CD4-positive, alpha-beta T cell treated with Interleukin-17A for 4 hours (primary cell): ENCODE measurements around the gene STK39.

Experiments used
- DNase-seq: peaks from one replicate; pipeline ENCODE4 v3.0.0-alpha.2; 2020; ENCODE audit warnings: mixed read lengths

Gene STK39

GRCh38 chr2:168182550-168183249 lies 64.7 kb downstream of the STK39 start:
- no peak for DNase-seq

- no peak for DNase-seq
These were observed 65.6 kb downstream of the STK39 start for GRCh38 chr2:168181825-168182224.

- no peak for DNase-seq
These were observed 66.5 kb downstream of the STK39 start for GRCh38 chr2:168180914-168181313.

- no peak for DNase-seq
These were observed 66.9 kb downstream of the STK39 start for GRCh38 chr2:168180483-168180882.

- DNase-seq = no peak
These were observed 67.8 kb downstream of the STK39 start for GRCh38 chr2:168179592-168179991.

GRCh38 chr2:168178520-168179324 lies 68.7 kb downstream of the STK39 start:
- DNase-seq = no peak

- DNase-seq = no peak
These were observed 71.0 kb downstream of the STK39 start for GRCh38 chr2:168176402-168176801.

GRCh38 chr2:168175469-168175868 lies 71.9 kb downstream of the STK39 start:
- no peak for DNase-seq

GRCh38 chr2:168174756-168175155 lies 72.6 kb downstream of the STK39 start:
- no peak for DNase-seq

GRCh38 chr2:168172071-168172470 lies 75.3 kb downstream of the STK39 start:
- no peak for DNase-seq

- no peak for DNase-seq
These were observed 76.2 kb downstream of the STK39 start for GRCh38 chr2:168171059-168171762.

GRCh38 chr2:168169097-168169745 lies 78.2 kb downstream of the STK39 start:
- DNase-seq = no peak

- DNase-seq = no peak
These were observed 79.7 kb downstream of the STK39 start for GRCh38 chr2:168167511-168168263.

- DNase-seq = no peak
These were observed 80.4 kb downstream of the STK39 start for GRCh38 chr2:168166902-168167510.

- DNase-seq = no peak
These were observed 81.2 kb downstream of the STK39 start for GRCh38 chr2:168165985-168166901.

GRCh38 chr2:168165397-168165796 lies 82.0 kb downstream of the STK39 start:
- no peak for DNase-seq

- no peak for DNase-seq
These were observed 86.5 kb downstream of the STK39 start for GRCh38 chr2:168160897-168161296.

- DNase-seq = no peak
These were observed 87.4 kb downstream of the STK39 start for GRCh38 chr2:168159754-168160585.

GRCh38 chr2:168158586-168158985 lies 88.8 kb downstream of the STK39 start:
- DNase-seq = no peak

GRCh38 chr2:168157926-168158325 lies 89.5 kb downstream of the STK39 start:
- no peak for DNase-seq
